DND-41 (cell line): Measurements from ENCODE around the gene TMEM255B.

Source experiments
- CTCF ChIP-seq: IDR thresholded peaks from 2 replicates; pipeline ENCODE4 v1.5.1; 2012; ENCODE audit warnings: borderline replicate concordance, low read length, moderate library complexity, mild to moderate bottlenecking; ENCODE audit not compliant: poor library complexity, severe bottlenecking; ENCODE audit errors: extremely low read depth
- EZH2 ChIP-seq: IDR thresholded peaks from 3 replicates; pipeline ENCODE4 v1.6.1; 2012; ENCODE audit warnings: borderline replicate concordance, low read depth, mild to moderate bottlenecking, moderate library complexity, low read length, inconsistent platforms; ENCODE audit not compliant: severe bottlenecking

GRCh38 chr13:113746671-113747070 lies 12.4 kb upstream of the TMEM255B start:
- no peak for TF ChIP-seq CTCF
- TF ChIP-seq EZH2, result no peak
